C1 segment of cervical spinal cord (tissue), 14 donors: ENCODE results near the gene ADAM12.
A peak's percentile ranks its signal among the peaks of the same experiment; 100 is the strongest.

Experiments
- DNase-seq, 14 donors: peaks; one replicate each; lab custom pipeline; 2025; lab: John Stamatoyannopoulos, UW

The ADAM12 gene

GRCh38 chr10:126122881-126123280 lies 265.4 kb downstream of the ADAM12 start:
- no peak for DNase-seq

GRCh38 chr10:126119599-126119998 lies 268.7 kb downstream of the ADAM12 start:
- DNase-seq, result no peak

GRCh38 chr10:126118476-126118875 lies 269.8 kb downstream of the ADAM12 start:
- DNase-seq, result no peak

- no peak for DNase-seq
These were observed 271.1 kb downstream of the ADAM12 start for GRCh38 chr10:126117196-126117595.

- DNase-seq, result no peak
These were observed 272.4 kb downstream of the ADAM12 start for GRCh38 chr10:126115886-126116285.

GRCh38 chr10:126114884-126115555 lies 273.3 kb downstream of the ADAM12 start:
- DNase-seq, result no peak

- DNase-seq, result no peak
These were observed 276.8 kb downstream of the ADAM12 start for GRCh38 chr10:126111516-126111915.

GRCh38 chr10:126110489-126111180 lies 277.6 kb downstream of the ADAM12 start:
- DNase-seq, result no peak

GRCh38 chr10:126109893-126110292 lies 278.4 kb downstream of the ADAM12 start:
- DNase-seq, result no peak

GRCh38 chr10:126108693-126109092 lies 279.6 kb downstream of the ADAM12 start:
- no peak for DNase-seq

GRCh38 chr10:126104767-126105166 lies 283.5 kb downstream of the ADAM12 start:
- no peak for DNase-seq

GRCh38 chr10:126102636-126103035 lies 285.6 kb downstream of the ADAM12 start:
- no peak for DNase-seq

GRCh38 chr10:126101736-126102135 lies 286.5 kb downstream of the ADAM12 start:
- no peak for DNase-seq

GRCh38 chr10:126101325-126101724 lies 287.0 kb downstream of the ADAM12 start:
- no peak for DNase-seq

- no peak for DNase-seq
These were observed 288.9 kb downstream of the ADAM12 start for GRCh38 chr10:126099366-126099765.

- no peak for DNase-seq
These were observed 290.1 kb downstream of the ADAM12 start for GRCh38 chr10:126098226-126098581.

- DNase-seq, result no peak
These were observed 290.6 kb downstream of the ADAM12 start for GRCh38 chr10:126097558-126098225.

- DNase-seq, result no peak
These were observed 293.7 kb downstream of the ADAM12 start for GRCh38 chr10:126094537-126094936.

- DNase-seq, result no peak
These were observed 295.7 kb downstream of the ADAM12 start for GRCh38 chr10:126092366-126093215.

GRCh38 chr10:126090911-126091728 lies 297.2 kb downstream of the ADAM12 start:
- DNase-seq, result peak in 1 of 14 donors; percentile 9

- DNase-seq, result no peak
These were observed 297.8 kb downstream of the ADAM12 start for GRCh38 chr10:126090443-126090842.
